ENCODE measurements around the gene LRP1B.

LRP1B gene

GRCh38 chr2:142040556-142040955 lies 90.3 kb downstream of the LRP1B start:
- TF ChIP-seq TAF1 (IDR thresholded peaks at IDR 0.05; ENCODE audit: borderline replicate concordance, insufficient read depth, low read length) (no peak), POLR2AphosphoS5 (IDR thresholded peaks at IDR 0.05; ENCODE audit: low read depth, low read length) (no peak), SIN3A (IDR thresholded peaks at IDR 0.05; ENCODE audit: borderline replicate concordance, insufficient read depth, low read length) (no peak), REST (IDR thresholded peaks at IDR 0.05; ENCODE audit: insufficient read depth in 1 of 2, low read depth in 2 of 2, low read length in 2 of 2) (no peak), FOXP2 (optimal IDR thresholded peaks at IDR 0.05; ENCODE audit: borderline replicate concordance, extremely low read depth, extremely low read length, insufficient read depth) (no peak)

GRCh38 chr2:142038826-142039225 lies 92.0 kb downstream of the LRP1B start:
- TF ChIP-seq POLR2AphosphoS5 (IDR thresholded peaks at IDR 0.05; ENCODE audit: low read depth, low read length) (no peak), TAF1 (IDR thresholded peaks at IDR 0.05; ENCODE audit: borderline replicate concordance, insufficient read depth, low read length) (no peak), FOXP2 (optimal IDR thresholded peaks at IDR 0.05; ENCODE audit: borderline replicate concordance, extremely low read depth, extremely low read length, insufficient read depth) (no peak), SIN3A (IDR thresholded peaks at IDR 0.05; ENCODE audit: borderline replicate concordance, insufficient read depth, low read length) (no peak), REST (IDR thresholded peaks at IDR 0.05; ENCODE audit: insufficient read depth in 1 of 2, low read depth in 2 of 2, low read length in 2 of 2) (no peak)

GRCh38 chr2:142037744-142038143 lies 93.1 kb downstream of the LRP1B start:
- TF ChIP-seq POLR2AphosphoS5 (IDR thresholded peaks at IDR 0.05; ENCODE audit: low read depth, low read length) (no peak), REST (IDR thresholded peaks at IDR 0.05; ENCODE audit: insufficient read depth in 1 of 2, low read depth in 2 of 2, low read length in 2 of 2) (no peak), SIN3A (IDR thresholded peaks at IDR 0.05; ENCODE audit: borderline replicate concordance, insufficient read depth, low read length) (no peak), FOXP2 (optimal IDR thresholded peaks at IDR 0.05; ENCODE audit: borderline replicate concordance, extremely low read depth, extremely low read length, insufficient read depth) (no peak), TAF1 (IDR thresholded peaks at IDR 0.05; ENCODE audit: borderline replicate concordance, insufficient read depth, low read length) (no peak)

GRCh38 chr2:142037066-142037465 lies 93.8 kb downstream of the LRP1B start:
- no peak for TF ChIP-seq TAF1 (IDR thresholded peaks at IDR 0.05; ENCODE audit: borderline replicate concordance, insufficient read depth, low read length)
- TF ChIP-seq REST (IDR thresholded peaks at IDR 0.05; ENCODE audit: insufficient read depth in 1 of 2, low read depth in 2 of 2, low read length in 2 of 2): no peak
- TF ChIP-seq FOXP2 (optimal IDR thresholded peaks at IDR 0.05; ENCODE audit: borderline replicate concordance, extremely low read depth, extremely low read length, insufficient read depth): no peak
- no peak for TF ChIP-seq POLR2AphosphoS5 (IDR thresholded peaks at IDR 0.05; ENCODE audit: low read depth, low read length)
- TF ChIP-seq SIN3A (IDR thresholded peaks at IDR 0.05; ENCODE audit: borderline replicate concordance, insufficient read depth, low read length): no peak

- TF ChIP-seq FOXP2 (optimal IDR thresholded peaks at IDR 0.05; ENCODE audit: borderline replicate concordance, extremely low read depth, extremely low read length, insufficient read depth) (no peak), REST (IDR thresholded peaks at IDR 0.05; ENCODE audit: insufficient read depth in 1 of 2, low read depth in 2 of 2, low read length in 2 of 2) (no peak)
These were observed 97.4 kb downstream of the LRP1B start for GRCh38 chr2:142033393-142033792.

Measured in PFSK-1 (cell line).